ENCODE measurements around the gene SORCS2.

The SORCS2 gene

GRCh38 chr4:7379719-7380118 is 187.4 kb downstream of the SORCS2 start:
- in situ Hi-C loops (cut with HindIII; ENCODE audit: low pct_unique_long_range_greater_than_20kb, low sequenced_read_pairs), result no loop called here
- no peak for TF ChIP-seq JUND (IDR thresholded peaks at IDR 0.05; ENCODE audit: low read depth)
- no peak for DNase-seq (ENCODE audit: low read depth in 1 of 2, low spot score in 1 of 2)

DNA sequence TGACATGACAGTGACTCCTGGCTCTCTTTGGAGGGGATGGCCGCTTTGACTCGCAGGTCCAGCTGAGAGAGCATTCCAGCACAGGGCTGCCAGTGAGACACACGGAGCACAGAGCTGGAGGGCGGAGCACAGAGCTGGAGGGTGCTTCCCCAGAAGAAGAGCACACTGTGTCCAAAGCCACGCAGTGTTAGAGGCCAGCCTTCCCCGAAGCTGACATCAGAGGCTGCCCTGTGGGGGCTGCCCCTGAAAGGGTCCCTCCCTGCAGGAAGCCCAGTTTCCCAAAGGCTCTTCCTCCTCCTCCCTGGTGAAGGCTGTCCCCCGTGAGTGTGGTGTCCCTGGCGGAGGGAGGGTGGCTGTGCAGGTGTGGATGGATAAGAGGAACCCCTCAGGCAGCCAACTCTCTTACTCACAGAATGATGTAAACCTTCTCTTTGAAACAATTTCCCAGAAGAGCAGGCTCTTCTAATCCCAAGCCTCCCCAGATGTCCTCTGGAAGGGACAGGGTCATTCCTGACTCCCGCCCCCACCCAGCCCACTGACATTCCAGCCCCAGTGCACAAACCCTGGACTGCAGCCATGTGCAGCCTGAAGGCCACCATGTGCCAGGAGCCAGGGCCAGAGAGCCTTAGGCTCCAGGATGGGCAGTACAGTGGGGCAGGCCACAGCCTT is 189.0 kb downstream of the SORCS2 start:
- no peak for DNase-seq (ENCODE audit: low read depth in 1 of 2, low spot score in 1 of 2)
- in situ Hi-C loops (cut with HindIII; ENCODE audit: low pct_unique_long_range_greater_than_20kb, low sequenced_read_pairs), result no loop called here
- TF ChIP-seq JUND (IDR thresholded peaks at IDR 0.05; ENCODE audit: low read depth), result no peak

- no peak for TF ChIP-seq JUND (IDR thresholded peaks at IDR 0.05; ENCODE audit: low read depth)
- DNase-seq (ENCODE audit: low read depth in 1 of 2, low spot score in 1 of 2), result no peak
- in situ Hi-C loops (cut with HindIII; ENCODE audit: low pct_unique_long_range_greater_than_20kb, low sequenced_read_pairs), result no loop called here
Observed at GRCh38 chr4:7381890-7382633, 189.7 kb downstream of the SORCS2 start.

- TF ChIP-seq JUND (IDR thresholded peaks at IDR 0.05; ENCODE audit: low read depth), result no peak
- no peak for DNase-seq (ENCODE audit: low read depth in 1 of 2, low spot score in 1 of 2)
- in situ Hi-C loops (cut with HindIII; ENCODE audit: low pct_unique_long_range_greater_than_20kb, low sequenced_read_pairs), result no loop called here
Observed at GRCh38 chr4:7382634-7383014, 190.3 kb downstream of the SORCS2 start.

- no peak for DNase-seq (ENCODE audit: low read depth in 1 of 2, low spot score in 1 of 2)
- in situ Hi-C loops (cut with HindIII; ENCODE audit: low pct_unique_long_range_greater_than_20kb, low sequenced_read_pairs), result no loop called here
- no peak for TF ChIP-seq JUND (IDR thresholded peaks at IDR 0.05; ENCODE audit: low read depth)
Observed at GRCh38 chr4:7383266-7383665, 190.9 kb downstream of the SORCS2 start.

DNA sequence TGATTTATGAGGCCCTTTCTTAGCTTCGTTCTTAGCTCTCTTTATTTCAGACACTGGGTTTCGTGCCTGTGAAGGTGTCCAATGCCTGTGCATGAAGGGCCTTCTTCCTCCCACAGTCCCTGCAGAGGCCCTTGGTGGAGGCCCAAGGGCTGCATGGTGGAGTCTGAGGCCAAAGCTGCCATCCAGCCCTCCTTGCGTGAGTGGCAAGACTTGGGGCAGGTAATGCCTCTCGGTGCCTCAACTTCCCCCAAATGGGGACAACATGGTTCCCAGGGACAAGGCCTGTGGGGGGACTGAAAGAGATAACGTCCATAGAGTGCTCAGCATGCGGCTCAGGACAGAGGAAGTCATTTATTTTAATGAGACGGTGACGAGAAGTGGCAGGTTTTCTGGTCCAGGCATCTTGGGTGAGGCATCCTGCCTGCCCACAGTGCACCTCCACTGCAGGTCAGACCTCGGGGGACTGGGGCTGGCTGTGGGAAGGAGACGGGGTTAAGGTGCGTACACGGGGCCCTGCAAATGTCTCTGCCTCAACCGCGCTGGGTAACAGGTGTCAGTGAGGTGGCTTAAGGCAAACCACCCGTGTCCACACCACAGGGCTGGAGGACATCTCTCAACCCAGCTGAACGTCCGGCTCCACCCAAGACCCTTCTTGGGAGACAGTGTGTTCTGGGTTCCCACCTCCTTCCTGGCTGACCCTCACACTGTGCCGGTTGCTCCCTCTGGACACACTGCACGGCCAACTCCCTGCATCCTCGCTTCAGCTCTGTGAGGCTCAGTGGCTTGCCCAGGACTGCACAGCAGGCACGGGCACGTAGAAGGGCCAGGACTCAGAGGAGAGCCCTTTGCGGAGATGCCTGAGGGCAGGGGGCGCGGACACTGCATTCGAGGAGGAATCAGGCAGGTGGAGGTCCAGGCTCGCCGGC is 191.9 kb downstream of the SORCS2 start:
- TF ChIP-seq JUND (IDR thresholded peaks at IDR 0.05; ENCODE audit: low read depth), result no peak
- in situ Hi-C loops (cut with HindIII; ENCODE audit: low pct_unique_long_range_greater_than_20kb, low sequenced_read_pairs), result no loop called here
- DNase-seq (ENCODE audit: low read depth in 1 of 2, low spot score in 1 of 2), result no peak

DNA sequence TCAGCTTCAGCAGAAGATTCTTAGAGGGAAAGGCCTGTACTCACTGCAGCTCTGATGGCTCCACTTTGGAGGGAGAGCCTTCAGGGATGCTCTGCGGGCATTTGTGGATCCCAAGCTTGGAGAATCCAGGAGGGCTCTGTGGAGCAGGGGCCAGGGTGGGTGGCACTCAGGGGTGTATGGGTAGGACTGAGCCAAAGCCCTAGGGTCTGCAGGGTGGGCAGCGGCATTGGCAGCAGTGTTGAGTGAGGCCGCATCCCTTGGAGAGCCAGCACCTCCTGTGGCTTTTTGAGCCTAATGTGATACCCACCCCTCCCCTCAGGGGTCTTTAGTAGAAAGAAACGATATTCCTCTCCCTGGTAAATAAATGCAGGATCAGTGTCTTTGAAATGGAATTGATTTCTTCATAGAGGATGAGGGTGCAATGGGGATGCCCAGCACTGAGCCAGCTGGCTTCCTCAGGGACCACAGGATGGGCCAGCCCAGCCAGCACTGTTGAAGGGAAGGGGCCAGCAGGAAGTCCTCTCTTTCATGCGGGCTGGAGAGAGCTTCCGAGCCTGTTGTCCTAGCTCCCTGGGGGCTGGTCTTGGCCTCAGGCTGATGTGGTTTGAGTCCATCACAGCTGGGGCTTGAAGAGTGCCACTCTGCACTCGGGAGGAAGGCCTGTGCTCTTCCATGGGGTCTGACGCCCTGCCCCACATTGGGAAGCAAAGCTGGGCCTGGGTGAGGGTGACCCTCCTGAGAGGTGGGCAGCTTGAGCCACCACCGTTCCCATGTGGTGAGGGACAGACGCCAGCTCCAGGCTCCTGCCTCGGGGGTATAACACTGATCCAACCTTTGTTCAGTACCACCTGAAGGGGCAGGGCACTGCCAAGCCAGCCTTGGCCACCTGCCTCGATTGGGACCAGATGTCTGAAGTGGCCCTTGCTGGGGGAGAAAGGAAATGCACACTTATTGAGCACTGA is 192.9 kb downstream of the SORCS2 start:
- TF ChIP-seq JUND (IDR thresholded peaks at IDR 0.05; ENCODE audit: low read depth), result no peak
- DNase-seq (ENCODE audit: low read depth in 1 of 2, low spot score in 1 of 2), result no peak
- in situ Hi-C loops (cut with HindIII; ENCODE audit: low pct_unique_long_range_greater_than_20kb, low sequenced_read_pairs), result no loop called here

- TF ChIP-seq JUND (IDR thresholded peaks at IDR 0.05; ENCODE audit: low read depth), result no peak
- DNase-seq (ENCODE audit: low read depth in 1 of 2, low spot score in 1 of 2), result no peak
- in situ Hi-C loops (cut with HindIII; ENCODE audit: low pct_unique_long_range_greater_than_20kb, low sequenced_read_pairs), result no loop called here
Observed at GRCh38 chr4:7387925-7388324, 195.6 kb downstream of the SORCS2 start.

GRCh38 chr4:7388627-7389026 is 196.3 kb downstream of the SORCS2 start:
- TF ChIP-seq JUND (IDR thresholded peaks at IDR 0.05; ENCODE audit: low read depth), result no peak
- in situ Hi-C loops (cut with HindIII; ENCODE audit: low pct_unique_long_range_greater_than_20kb, low sequenced_read_pairs), result no loop called here
- DNase-seq (ENCODE audit: low read depth in 1 of 2, low spot score in 1 of 2), result no peak

GRCh38 chr4:7389101-7389701 is 196.9 kb downstream of the SORCS2 start:
- DNase-seq (ENCODE audit: low read depth in 1 of 2, low spot score in 1 of 2), result no peak
- TF ChIP-seq JUND (IDR thresholded peaks at IDR 0.05; ENCODE audit: low read depth), result no peak
- in situ Hi-C loops (cut with HindIII; ENCODE audit: low pct_unique_long_range_greater_than_20kb, low sequenced_read_pairs), result no loop called here

- in situ Hi-C loops (cut with HindIII; ENCODE audit: low pct_unique_long_range_greater_than_20kb, low sequenced_read_pairs), result no loop called here
- DNase-seq (ENCODE audit: low read depth in 1 of 2, low spot score in 1 of 2), result no peak
- TF ChIP-seq JUND (IDR thresholded peaks at IDR 0.05; ENCODE audit: low read depth), result no peak
Observed at GRCh38 chr4:7389719-7390118, 197.4 kb downstream of the SORCS2 start.

All from T47D (cell line).